Thyroid gland (tissue), 4 donors: ENCODE results near the gene MUS81. TPM values are rescaled to one million over a fixed set of nuclear protein-coding genes. Genes with fewer than 3 reads are reported as not detected.

Experiments used
- DNase-seq, 2 donors: peaks; one replicate each; pipeline ENCODE4 v3.0.0-alpha.2; 2019
- H3K27ac ChIP-seq, 3 donors: fragments of 200-600 bp; sonication (generic); 1 replicate in 2 of 3; 2 replicates in 1 of 3; pipeline ENCODE4 v1.5.1; 2016 to 2019; ENCODE audit warnings: mild to moderate bottlenecking in 1 of 3, moderate library complexity in 1 of 3
- H3K27me3 ChIP-seq: fragments of 200-600 bp; sonication (generic); one replicate; pipeline ENCODE4 v1.5.1; 2019
- H3K36me3 ChIP-seq, 2 donors: fragments of 200-600 bp; sonication (generic); one replicate each; pipeline ENCODE4 v1.5.1; 2016 to 2019
- H3K4me1 ChIP-seq, 2 donors: fragments of 200-600 bp; sonication (generic); one replicate each; pipeline ENCODE4 v1.5.1; 2017 to 2019
- H3K4me3 ChIP-seq, 3 donors: fragments of 200-600 bp; sonication (generic); replicated peaks in 1 of 3; 1 replicate in 2 of 3; 2 replicates in 1 of 3; pipeline ENCODE4 v1.5.1; 2016; ENCODE audit warnings: mild to moderate bottlenecking in 1 of 3
- H3K9me3 ChIP-seq: fragments of 200-600 bp; sonication (generic); one replicate; pipeline ENCODE4 v1.5.1; 2017
- CTCF ChIP-seq, 6 experiments: fragments of 200-600 bp in 3 of 6; fragments of 450-650 bp in 3 of 6; sonication (generic) in 3 of 6; IDR thresholded peaks; one replicate each; pipeline ENCODE4 v1.5.1; 2016 to 2019; ENCODE audit warnings: antibody characterized with exemption in 6 of 6, mild to moderate bottlenecking in 2 of 6, inconsistent platforms in 1 of 6, moderate library complexity in 1 of 6
- POLR2A ChIP-seq, 2 donors: fragments of 450-650 bp; IDR thresholded peaks; one replicate each; pipeline ENCODE4 v1.6.1; 2017; ENCODE audit warnings: antibody characterized with exemption in 2 of 2, mild to moderate bottlenecking in 2 of 2, moderate library complexity in 1 of 2
- WGBS, 2 donors: methylation state at CpG; one replicate each; pipeline ENCODE4 v1.1.5; 2017; 5-methylcytosine and 5-hydroxymethylcytosine counted together
- intact Hi-C: fragments of 100-400 bp; cut with DNase I; formaldehyde crosslinking; loops from one replicate; pipeline ENCODE4 v1.15.1; 2023
- total RNA-seq, 4 donors: library from RNA; depleted of rRNA; stranded (reverse); fragments of >200 nt; gene quantifications; one replicate each; pipeline ENCODE4 v1.2.3, GENCODE V29; 2016

Gene MUS81
- total RNA-seq, 4 donors from 2014 or later, result 31.8 to 61.9 (median 42.5) TPM

- H3K27ac ChIP-seq, result no peak overlapping the region
- H3K4me1 ChIP-seq, result peaks cover 4 to 15% of the 10 kb centered on the region in 2 donors
- TF ChIP-seq CTCF (IDR thresholded peaks at IDR 0.05) (no peak), POLR2A (IDR thresholded peaks at IDR 0.05) (no peak)
- H3K36me3 ChIP-seq, result peaks cover 32 to 34% of the 10 kb centered on the region in 2 donors
- 89 to 92% methylated on average over 10 of the region's 10 CpGs for WGBS, 2 donors
- no peak overlapping the region for H3K4me3 ChIP-seq
- intact Hi-C loops, result no loop called here
- H3K9me3 ChIP-seq, result no peaks in the 10 kb centered on the region
- DNase-seq, result no peak
- H3K27me3 ChIP-seq, result no peaks in the 10 kb centered on the region
Observed at GRCh38 chr11:65851811-65852507, 8.3 kb upstream of the MUS81 start.

GRCh38 chr11:65852508-65853245 is 7.6 kb upstream of the MUS81 start:
- peaks cover 32 to 34% of the 10 kb centered on the region in 2 donors for H3K36me3 ChIP-seq
- no peak for TF ChIP-seq POLR2A (IDR thresholded peaks at IDR 0.05)
- no peak for TF ChIP-seq CTCF (IDR thresholded peaks at IDR 0.05)
- 94 to 95% methylated on average over 23 to 25 of the region's 33 CpGs for WGBS, 2 donors
- no peaks in the 10 kb centered on the region for H3K9me3 ChIP-seq
- H3K4me3 ChIP-seq, result no peak overlapping the region
- DNase-seq, result no peak
- no peak overlapping the region for H3K27ac ChIP-seq
- no peaks in the 10 kb centered on the region for H3K27me3 ChIP-seq
- intact Hi-C loops, result no loop called here
- peaks cover 4 to 15% of the 10 kb centered on the region in 2 donors for H3K4me1 ChIP-seq

GRCh38 chr11:65853246-65853979 is 6.8 kb upstream of the MUS81 start:
- Histone ChIP-seq H3K9me3 (no peaks in the 10 kb centered on the region), H3K27me3 (no peaks in the 10 kb centered on the region), H3K4me1 (peaks cover 4 to 15% of the 10 kb centered on the region in 2 donors), H3K4me3 (no peak overlapping the region), H3K36me3 (peaks cover 32 to 34% of the 10 kb centered on the region in 2 donors), H3K27ac (no peak overlapping the region)
- no peak for DNase-seq
- TF ChIP-seq POLR2A (IDR thresholded peaks at IDR 0.05) (no peak), CTCF (IDR thresholded peaks at IDR 0.05) (no peak)
- intact Hi-C loops, result no loop called here
- WGBS, 2 donors, result 94 to 100% methylated on average over 6 of the region's 6 CpGs

GRCh38 chr11:65854161-65854592 is 6.1 kb upstream of the MUS81 start:
- Histone ChIP-seq H3K27me3 (no peaks in the 10 kb centered on the region), H3K4me3 (no peak overlapping the region), H3K36me3 (peaks cover 32 to 34% of the 10 kb centered on the region in 2 donors), H3K27ac (no peak overlapping the region), H3K9me3 (no peaks in the 10 kb centered on the region), H3K4me1 (peaks cover 4 to 18% of the 10 kb centered on the region in 2 donors)
- intact Hi-C loops, result no loop called here
- DNase-seq, result no peak
- TF ChIP-seq CTCF (IDR thresholded peaks at IDR 0.05) (no peak), POLR2A (IDR thresholded peaks at IDR 0.05) (no peak)
- 86 to 96% methylated on average over 2 to 4 of the region's 4 CpGs for WGBS, 2 donors
